T-helper 17 cell (primary cell): ENCODE measurements around the gene PCYT1B. TPM values are rescaled to one million over a fixed set of nuclear protein-coding genes. Genes with fewer than 3 reads are reported as not detected.

Experiments
- ATAC-seq: fragments of 150-1000 bp; cut with Tn5 transposase; 2 replicates; pipeline ENCODE4 v1.10.0; 2021; ENCODE audit warnings: mild to moderate bottlenecking, moderate library complexity
- DNase-seq, 3 donors: peaks; one replicate each; pipeline versions ENCODE4 v3.0.0 to v3.0.0-alpha.2; 2020 to 2021
- H3K9me3 ChIP-seq: one replicate; pipeline ENCODE4 v1.7.0; 2013; ENCODE audit warnings: low read length, mild to moderate bottlenecking; ENCODE audit not compliant: control insufficient read depth, poor library complexity, severe bottlenecking
- H3K27ac Mint-ChIP-seq: one replicate; pipeline ENCODE4 v1.8.0; 2022; ENCODE audit warnings: mild to moderate bottlenecking, moderate library complexity, mixed read lengths
- H3K27me3 Mint-ChIP-seq: one replicate; pipeline ENCODE4 v1.8.0; 2022; ENCODE audit warnings: mixed read lengths
- H3K36me3 Mint-ChIP-seq: one replicate; pipeline ENCODE4 v1.8.0; 2022; ENCODE audit warnings: low read depth, mixed read lengths
- H3K4me1 Mint-ChIP-seq: one replicate; pipeline ENCODE4 v1.8.0; 2022; ENCODE audit warnings: mild to moderate bottlenecking, mixed read lengths
- H3K4me3 Mint-ChIP-seq: one replicate; pipeline ENCODE4 v1.8.0; 2022; ENCODE audit warnings: mild to moderate bottlenecking, moderate library complexity, mixed read lengths
- total RNA-seq, 4 donors: library from RNA in 2 of 4; stranded (reverse) in 2 of 4; gene quantifications; one replicate each; pipeline ENCODE4 v1.2.3 and lab custom pipeline; 2022 to 2026

PCYT1B gene
- total RNA-seq, 2 donors from 2014 or later: 0.07 to 8.5 TPM

DNA sequence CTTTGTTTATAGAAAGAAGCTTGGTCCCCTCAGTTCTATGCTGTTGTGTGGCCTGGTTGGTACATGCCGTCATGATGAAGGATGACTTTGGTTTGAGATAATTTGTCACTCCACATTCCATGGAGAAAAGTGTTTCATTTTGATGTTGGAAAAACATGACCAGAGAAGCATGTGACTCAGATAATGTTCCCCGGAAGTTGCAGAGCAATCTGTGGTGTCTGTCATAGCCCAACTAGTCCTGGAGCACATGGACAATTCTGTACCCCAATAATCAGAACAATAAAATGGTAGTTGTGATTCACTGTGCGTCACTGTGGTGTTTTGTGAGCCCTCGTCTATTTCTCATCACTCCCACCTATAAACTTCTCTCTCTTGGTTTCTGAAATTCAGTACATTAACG, 97.0 kb downstream of the PCYT1B start:
- no peaks in the 10 kb centered on the region for H3K27me3 Mint-ChIP-seq
- no peak overlapping the region for H3K27ac Mint-ChIP-seq
- no peaks in the 10 kb centered on the region for H3K9me3 ChIP-seq
- no peaks in the 10 kb centered on the region for H3K36me3 Mint-ChIP-seq
- H3K4me3 Mint-ChIP-seq: no peak overlapping the region
- H3K4me1 Mint-ChIP-seq: no peaks in the 10 kb centered on the region
- ATAC-seq (no peak), DNase-seq (no peak)

GRCh38 chrX:24547961-24548360, 99.2 kb downstream of the PCYT1B start:
- Mint-ChIP-seq H3K4me1 (no peaks in the 10 kb centered on the region), H3K27ac (no peak overlapping the region), H3K36me3 (peaks cover 5% of the 10 kb centered on the region), H3K4me3 (no peak overlapping the region), H3K27me3 (no peaks in the 10 kb centered on the region)
- DNase-seq: no peak
- ATAC-seq: no peak
- no peaks in the 10 kb centered on the region for H3K9me3 ChIP-seq

- no peaks in the 10 kb centered on the region for H3K27me3 Mint-ChIP-seq
- ATAC-seq (no peak), DNase-seq (no peak)
- peaks cover 10% of the 10 kb centered on the region for H3K36me3 Mint-ChIP-seq
- H3K4me3 Mint-ChIP-seq: no peak overlapping the region
- no peaks in the 10 kb centered on the region for H3K9me3 ChIP-seq
- H3K27ac Mint-ChIP-seq: no peak overlapping the region
- H3K4me1 Mint-ChIP-seq: no peaks in the 10 kb centered on the region
These were observed 104.4 kb downstream of the PCYT1B start for GRCh38 chrX:24542756-24543155.

DNA sequence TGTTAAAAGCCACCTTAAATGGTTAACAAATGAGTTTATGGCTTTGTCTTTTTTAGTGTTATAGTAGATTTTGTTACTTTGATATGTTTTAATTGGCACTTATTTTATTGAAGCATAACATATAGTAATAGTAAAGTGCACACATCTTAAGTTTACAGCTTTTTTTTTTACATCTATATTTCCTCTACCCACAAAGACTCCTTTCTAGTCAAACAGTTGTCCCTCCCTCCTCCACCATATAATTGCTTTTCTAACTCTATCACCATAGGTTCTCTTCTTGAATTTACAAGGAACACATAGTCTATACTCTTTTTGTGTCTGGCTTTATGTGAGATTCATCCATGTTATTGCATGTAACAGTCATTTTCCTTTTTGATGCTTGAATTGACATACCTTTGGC, 110.6 kb downstream of the PCYT1B start:
- DNase-seq: no peak
- Mint-ChIP-seq H3K4me3 (no peak overlapping the region), H3K36me3 (peaks cover 13% of the 10 kb centered on the region), H3K27me3 (no peaks in the 10 kb centered on the region), H3K4me1 (peaks cover 3% of the 10 kb centered on the region), H3K27ac (no peak overlapping the region)
- H3K9me3 ChIP-seq: no peaks in the 10 kb centered on the region
- ATAC-seq: no peak

DNA sequence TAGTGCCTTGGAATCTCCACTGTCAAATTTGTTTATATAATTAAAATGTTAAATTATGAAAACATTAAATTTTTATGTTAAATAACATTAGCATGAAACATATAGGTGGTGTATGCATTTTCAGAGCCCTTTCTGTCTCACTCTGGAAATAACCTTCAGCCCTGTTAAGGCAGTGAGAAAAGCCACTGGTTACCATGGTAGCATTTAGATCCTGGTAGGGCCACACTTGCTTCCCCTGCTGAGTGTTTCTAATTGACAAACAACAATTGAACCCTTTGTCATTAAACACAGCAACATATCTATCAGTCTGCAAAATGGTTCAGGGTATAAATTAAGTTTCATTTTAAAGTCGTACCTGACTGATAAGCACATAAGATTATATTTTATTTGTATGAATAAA, 118.5 kb downstream of the PCYT1B start:
- no peaks in the 10 kb centered on the region for H3K9me3 ChIP-seq
- Mint-ChIP-seq H3K4me3 (no peak overlapping the region), H3K4me1 (no peaks in the 10 kb centered on the region), H3K36me3 (no peaks in the 10 kb centered on the region), H3K27me3 (no peaks in the 10 kb centered on the region), H3K27ac (no peak overlapping the region)
- no peak for DNase-seq
- ATAC-seq: no peak

GRCh38 chrX:24526616-24527015, 120.5 kb downstream of the PCYT1B start:
- no peaks in the 10 kb centered on the region for H3K9me3 ChIP-seq
- DNase-seq (no peak), ATAC-seq (no peak)
- no peaks in the 10 kb centered on the region for H3K36me3 Mint-ChIP-seq
- no peak overlapping the region for H3K27ac Mint-ChIP-seq
- H3K4me1 Mint-ChIP-seq: no peaks in the 10 kb centered on the region
- H3K4me3 Mint-ChIP-seq: no peak overlapping the region
- no peaks in the 10 kb centered on the region for H3K27me3 Mint-ChIP-seq

- H3K36me3 Mint-ChIP-seq: no peaks in the 10 kb centered on the region
These were observed 121.7 kb downstream of the PCYT1B start for GRCh38 chrX:24525455-24525854.

DNA sequence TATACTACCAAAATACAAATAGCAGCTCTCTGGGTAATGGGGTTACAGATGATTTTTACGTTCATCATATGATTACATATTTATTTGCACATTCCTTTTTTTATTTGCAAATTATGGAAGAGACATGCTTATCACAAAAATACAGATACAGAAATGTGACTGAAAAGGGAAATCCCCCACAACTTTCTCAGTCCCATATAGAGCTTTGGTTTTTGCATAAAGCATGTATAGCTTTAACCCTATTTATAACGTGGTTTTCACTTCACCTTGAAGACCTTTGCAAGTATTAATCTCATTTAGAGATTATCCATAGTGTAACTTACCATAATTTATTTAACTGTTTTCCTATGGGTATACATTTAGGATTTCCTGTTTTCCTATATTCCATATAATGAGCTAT, 126.7 kb downstream of the PCYT1B start:
- ATAC-seq: no peak
- Mint-ChIP-seq H3K27ac (no peak overlapping the region), H3K27me3 (no peaks in the 10 kb centered on the region), H3K4me1 (no peaks in the 10 kb centered on the region), H3K36me3 (peaks cover under 1% of the 10 kb centered on the region), H3K4me3 (no peak overlapping the region)
- no peak for DNase-seq
- H3K9me3 ChIP-seq: no peaks in the 10 kb centered on the region

More at GRCh38 chrX:24525455-24525854, 121.7 kb downstream of the PCYT1B start:
- no peaks in the 10 kb centered on the region for H3K4me1 Mint-ChIP-seq
- H3K27ac Mint-ChIP-seq: no peak overlapping the region
- DNase-seq (no peak), ATAC-seq (no peak)
- no peak overlapping the region for H3K4me3 Mint-ChIP-seq
- no peaks in the 10 kb centered on the region for H3K9me3 ChIP-seq
- H3K27me3 Mint-ChIP-seq: no peaks in the 10 kb centered on the region

DNA sequence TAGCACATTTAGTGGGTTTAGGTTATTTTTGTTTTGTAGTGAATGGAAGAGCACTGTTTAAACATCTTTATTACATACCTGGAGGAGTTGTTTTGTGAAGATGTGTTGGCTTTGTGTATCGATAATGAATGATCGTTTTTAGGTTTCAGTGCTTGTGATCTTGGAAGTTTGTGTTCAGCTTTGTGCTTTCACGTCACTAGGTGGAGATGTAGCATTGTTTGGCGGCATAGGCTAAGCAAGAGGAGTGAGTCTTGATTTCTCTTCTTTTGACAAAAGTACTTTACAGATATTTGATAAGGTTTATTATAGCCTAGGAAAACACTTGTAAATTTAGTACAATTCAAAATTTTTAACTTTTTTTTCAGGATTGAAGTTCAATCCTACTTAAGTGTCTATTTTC, 131.7 kb downstream of the PCYT1B start:
- H3K27ac Mint-ChIP-seq: peak overlapping the region; percentile 53
- H3K36me3 Mint-ChIP-seq: peaks cover 3% of the 10 kb centered on the region
- DNase-seq: no peak
- no peaks in the 10 kb centered on the region for H3K27me3 Mint-ChIP-seq
- ATAC-seq: no peak
- H3K4me1 Mint-ChIP-seq: peaks cover 5% of the 10 kb centered on the region
- H3K4me3 Mint-ChIP-seq: no peak overlapping the region
- H3K9me3 ChIP-seq: no peaks in the 10 kb centered on the region

DNA sequence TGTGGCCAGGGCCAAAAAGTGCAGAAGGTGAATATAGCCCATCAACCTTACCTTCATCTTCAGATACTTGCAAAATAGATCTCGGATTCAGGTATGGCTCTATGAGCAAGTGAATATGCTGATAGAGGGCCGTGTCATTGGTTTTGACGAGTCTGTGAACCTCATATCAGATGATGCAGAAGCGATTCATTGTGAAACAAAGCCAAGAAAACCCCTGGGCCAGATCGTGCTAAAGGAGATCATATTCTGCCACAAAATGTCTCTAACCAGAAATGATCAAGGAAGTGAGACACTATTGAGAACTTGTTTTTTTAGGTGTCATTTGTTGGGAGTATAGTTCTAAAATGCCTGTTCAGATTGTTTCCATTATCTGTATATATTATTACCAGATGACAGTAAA, 133.7 kb downstream of the PCYT1B start:
- H3K9me3 ChIP-seq: no peaks in the 10 kb centered on the region
- Mint-ChIP-seq H3K4me3 (no peak overlapping the region), H3K4me1 (peaks cover 5% of the 10 kb centered on the region), H3K27me3 (no peaks in the 10 kb centered on the region), H3K36me3 (peaks cover 6% of the 10 kb centered on the region), H3K27ac (peak overlapping the region; percentile 57)
- ATAC-seq (no peak), DNase-seq (no peak)

DNA sequence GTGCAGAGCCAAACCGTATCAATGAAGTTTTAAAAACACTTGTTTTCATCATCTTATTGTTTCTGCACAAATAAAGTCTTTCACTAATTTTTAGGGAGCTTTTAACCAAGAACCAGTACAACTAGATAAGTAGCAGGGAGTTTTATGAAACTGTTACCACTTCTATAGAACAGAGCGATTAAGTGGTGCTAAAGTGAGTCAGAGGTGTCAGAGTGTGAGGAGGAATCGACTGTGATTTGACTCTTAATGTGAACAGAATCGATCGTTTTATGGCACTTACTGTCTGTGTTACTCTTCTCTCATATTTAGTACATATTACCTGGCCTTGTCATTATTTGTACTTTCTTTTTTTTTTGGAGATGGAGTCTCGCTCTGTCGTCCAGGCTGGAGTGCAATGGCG, 138.8 kb downstream of the PCYT1B start:
- no peaks in the 10 kb centered on the region for H3K9me3 ChIP-seq
- no peak overlapping the region for H3K27ac Mint-ChIP-seq

More for the DNA sequence above, 138.8 kb downstream of the PCYT1B start:
- Mint-ChIP-seq H3K27me3 (no peaks in the 10 kb centered on the region), H3K4me1 (peaks cover 7% of the 10 kb centered on the region), H3K36me3 (peaks cover 5% of the 10 kb centered on the region), H3K4me3 (no peak overlapping the region)
- ATAC-seq: no peak
- DNase-seq: no peak

Other genes with a start within 250 kb of the PCYT1B start
- 10 to 100 TPM; 20.3 to 21.2 TPM for gene PDK3, start 182.1 kb downstream of the PCYT1B start, total RNA-seq
- 1 to 10 TPM; 7.7 to 8.7 TPM for gene POLA1, start 46.6 kb upstream of the PCYT1B start, total RNA-seq